ENCODE results near the gene TTC1.

DNA sequence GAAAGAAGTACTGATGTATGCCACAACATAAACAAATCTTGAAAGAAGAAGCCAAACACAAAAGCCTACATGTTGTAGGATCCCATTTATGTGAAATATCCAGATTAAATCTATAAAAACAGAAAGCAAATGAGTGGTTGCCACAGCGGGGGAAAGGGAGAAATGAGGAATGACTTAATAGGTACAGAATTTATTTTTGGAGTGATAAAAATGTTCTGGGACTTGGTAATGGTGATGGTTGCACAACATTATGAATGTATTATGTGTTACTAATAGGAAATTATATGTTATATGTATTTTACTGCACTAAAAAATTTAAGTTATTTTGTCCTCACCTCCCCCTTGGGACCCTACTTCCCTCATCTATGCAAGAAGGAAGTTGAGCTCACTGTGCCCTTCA, 16.4 kb upstream of the TTC1 start:
- TF ChIP-seq, protein P1, sequence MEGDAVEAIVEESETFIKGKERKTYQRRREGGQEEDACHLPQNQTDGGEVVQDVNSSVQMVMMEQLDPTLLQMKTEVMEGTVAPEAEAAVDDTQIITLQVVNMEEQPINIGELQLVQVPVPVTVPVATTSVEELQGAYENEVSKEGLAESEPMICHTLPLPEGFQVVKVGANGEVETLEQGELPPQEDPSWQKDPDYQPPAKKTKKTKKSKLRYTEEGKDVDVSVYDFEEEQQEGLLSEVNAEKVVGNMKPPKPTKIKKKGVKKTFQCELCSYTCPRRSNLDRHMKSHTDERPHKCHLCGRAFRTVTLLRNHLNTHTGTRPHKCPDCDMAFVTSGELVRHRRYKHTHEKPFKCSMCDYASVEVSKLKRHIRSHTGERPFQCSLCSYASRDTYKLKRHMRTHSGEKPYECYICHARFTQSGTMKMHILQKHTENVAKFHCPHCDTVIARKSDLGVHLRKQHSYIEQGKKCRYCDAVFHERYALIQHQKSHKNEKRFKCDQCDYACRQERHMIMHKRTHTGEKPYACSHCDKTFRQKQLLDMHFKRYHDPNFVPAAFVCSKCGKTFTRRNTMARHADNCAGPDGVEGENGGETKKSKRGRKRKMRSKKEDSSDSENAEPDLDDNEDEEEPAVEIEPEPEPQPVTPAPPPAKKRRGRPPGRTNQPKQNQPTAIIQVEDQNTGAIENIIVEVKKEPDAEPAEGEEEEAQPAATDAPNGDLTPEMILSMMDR (IDR thresholded peaks at IDR 0.05), result no peak
- no peak for TF ChIP-seq POLR2A (IDR thresholded peaks at IDR 0.05)
